Liver (tissue), 3 donors: ENCODE measurements around the gene MAP6.

Experiments
- ATF3 ChIP-seq: IDR thresholded peaks from 2 replicates; pipeline ENCODE4 v1.6.1; 2016; ENCODE audit warnings: antibody characterized with exemption
- CTCF ChIP-seq: fragments of 150-350 bp; IDR thresholded peaks from 2 replicates; pipeline ENCODE4 v1.5.1; 2017; ENCODE audit warnings: improper control_type of control experiment, low read depth, low read length; ENCODE audit not compliant: missing input control
- GABPA ChIP-seq, 2 donors: IDR thresholded peaks in 1 of 2; conservative IDR thresholded peaks in 1 of 2; 2 replicates each; pipeline ENCODE4 v1.6.1; 2016; ENCODE audit warnings: antibody characterized with exemption in 2 of 2, mild to moderate bottlenecking in 1 of 2, moderate library complexity in 1 of 2
- JUND ChIP-seq, 2 donors: IDR thresholded peaks; 2 replicates each; pipeline ENCODE4 v1.6.1; 2016; ENCODE audit warnings: antibody characterized with exemption in 2 of 2
- MAX ChIP-seq: IDR thresholded peaks from 2 replicates; pipeline ENCODE4 v1.6.1; 2016; ENCODE audit warnings: antibody characterized with exemption
- RAD21 ChIP-seq, 2 donors: IDR thresholded peaks; 2 replicates each; pipeline ENCODE4 v1.6.1; 2016; ENCODE audit warnings: antibody characterized with exemption in 2 of 2, mild to moderate bottlenecking in 2 of 2
- REST ChIP-seq: IDR thresholded peaks from 2 replicates; pipeline ENCODE4 v1.6.1; 2016; ENCODE audit warnings: antibody characterized with exemption, mild to moderate bottlenecking
- SP1 ChIP-seq: IDR thresholded peaks from 2 replicates; pipeline ENCODE4 v1.6.1; 2018; ENCODE audit warnings: antibody characterized with exemption, mild to moderate bottlenecking
- TAF1 ChIP-seq: conservative IDR thresholded peaks from 2 replicates; pipeline ENCODE4 v1.6.1; 2016; ENCODE audit warnings: antibody characterized with exemption, mild to moderate bottlenecking
- YY1 ChIP-seq: IDR thresholded peaks from 2 replicates; pipeline ENCODE4 v1.6.1; 2016; ENCODE audit warnings: antibody characterized with exemption, mild to moderate bottlenecking
- ZBTB33 ChIP-seq: IDR thresholded peaks from 2 replicates; pipeline ENCODE4 v1.6.1; 2016; ENCODE audit warnings: antibody characterized with exemption
- donor health status: healthy.
- donor health status: healthy.

GRCh38 chr11:75633409-75634066 lies 35.3 kb downstream of the MAP6 start:
- TF ChIP-seq TAF1 (no peak), GABPA (IDR thresholded peaks at IDR 0.05 in 1 of 2, conservative IDR thresholded peaks at IDR 0.05 in 1 of 2) (no peak), CTCF (no peak), ZBTB33 (no peak), YY1 (no peak), SP1 (no peak), RAD21 (IDR thresholded peaks at IDR 0.05) (no peak), JUND (IDR thresholded peaks at IDR 0.05) (no peak), ATF3 (no peak), REST (no peak), MAX (no peak)
